ENCODE data around the gene CACNA2D4. TPM values are rescaled to one million over a fixed set of nuclear protein-coding genes. Genes with fewer than 3 reads are reported as not detected.

Gene CACNA2D4
- total RNA-seq, 1 experiment from 2014 or later: not detected

DNA sequence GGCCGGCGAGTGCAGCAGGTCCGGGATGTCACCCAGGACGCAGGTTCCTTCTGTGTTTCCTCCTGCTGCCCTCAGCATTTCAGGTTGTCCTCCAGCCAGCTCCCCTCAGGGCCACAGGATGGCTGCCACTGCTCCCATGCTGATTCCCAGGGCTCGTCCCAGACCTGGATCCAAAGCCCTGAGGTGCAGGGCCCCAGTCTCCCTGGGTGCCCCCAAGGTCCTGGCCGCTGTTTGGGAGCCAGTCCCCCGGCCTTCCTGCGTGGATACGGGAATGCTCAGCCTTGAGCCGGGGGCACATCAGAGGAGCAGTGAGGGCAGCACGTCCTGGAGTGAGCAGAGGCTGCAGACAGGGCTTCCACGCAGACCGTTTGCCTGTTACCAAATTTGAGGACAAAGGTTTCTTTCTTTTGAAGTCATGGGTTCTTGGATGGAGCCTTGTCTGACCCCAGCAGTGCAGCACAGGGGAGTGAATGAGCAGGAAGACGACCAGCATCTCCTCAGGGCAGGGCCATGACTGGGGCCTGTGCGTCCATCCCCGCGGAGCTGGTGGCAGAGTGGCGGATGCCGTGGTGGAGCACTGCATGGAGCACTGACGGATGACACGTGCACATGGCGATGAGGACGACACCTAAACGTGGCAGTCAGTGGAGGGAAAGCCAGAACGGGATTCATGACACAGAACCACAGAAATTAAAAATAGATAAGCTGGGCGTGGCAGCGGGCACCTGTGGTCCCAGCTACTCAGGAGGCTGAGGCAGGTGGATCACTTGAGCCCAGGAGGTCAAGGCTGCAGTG, 12.5 kb upstream of the CACNA2D4 start:
- H3K9me3 ChIP-seq (ENCODE audit: low read length): no peaks in the 10 kb centered on the region
- H3K36me3 ChIP-seq (ENCODE audit: low read depth, low read length): no peaks in the 10 kb centered on the region
- BruUV-seq (replicated peaks): no TSS peak
- H3K4me2 ChIP-seq (ENCODE audit: low read length): no peak overlapping the region
- no peaks in the 10 kb centered on the region for H4K20me1 ChIP-seq (ENCODE audit: low read length)
- H3K9ac ChIP-seq (ENCODE audit: low read length): no peak overlapping the region
- H3K27me3 ChIP-seq (ENCODE audit: low read length): peaks cover 10% of the 10 kb centered on the region; the same call in 1 of the 2 replicates
- peaks cover 8% of the 10 kb centered on the region; the same call in 1 of the 2 replicates for H3K4me1 ChIP-seq (ENCODE audit: insufficient read depth, low read length)
- no peak overlapping the region for H3K27ac ChIP-seq (ENCODE audit: low read length)
- intact Hi-C loops (cut with micrococcal nuclease): loop anchor here (10.0 kb wide), 1 partner anchor 276 kb away; no protein-coding TSS in a partner anchor
- H2AFZ ChIP-seq (ENCODE audit: low read length): no peak overlapping the region
- H3K4me3 ChIP-seq (ENCODE audit: low read length): no peak overlapping the region
- POLR2A ChIA-PET (ENCODE audit: unreplicated experiment): no interaction called here
- ATAC-seq (no peak), DNase-seq (no peak)
- H3K9me2 ChIP-seq (replicated peaks; ENCODE audit: low read length): no peaks in the 10 kb centered on the region
- no peaks in the 10 kb centered on the region for H3K79me2 ChIP-seq (ENCODE audit: low read length)
- CTCF ChIA-PET: no interaction called here
- no peak for TF ChIP-seq EZH2phosphoT487 (IDR thresholded peaks at IDR 0.05; ENCODE audit: borderline replicate concordance, low read length)
- H3F3A ChIP-seq (ENCODE audit: low read length, unreplicated experiment): no peaks in the 10 kb centered on the region

DNA sequence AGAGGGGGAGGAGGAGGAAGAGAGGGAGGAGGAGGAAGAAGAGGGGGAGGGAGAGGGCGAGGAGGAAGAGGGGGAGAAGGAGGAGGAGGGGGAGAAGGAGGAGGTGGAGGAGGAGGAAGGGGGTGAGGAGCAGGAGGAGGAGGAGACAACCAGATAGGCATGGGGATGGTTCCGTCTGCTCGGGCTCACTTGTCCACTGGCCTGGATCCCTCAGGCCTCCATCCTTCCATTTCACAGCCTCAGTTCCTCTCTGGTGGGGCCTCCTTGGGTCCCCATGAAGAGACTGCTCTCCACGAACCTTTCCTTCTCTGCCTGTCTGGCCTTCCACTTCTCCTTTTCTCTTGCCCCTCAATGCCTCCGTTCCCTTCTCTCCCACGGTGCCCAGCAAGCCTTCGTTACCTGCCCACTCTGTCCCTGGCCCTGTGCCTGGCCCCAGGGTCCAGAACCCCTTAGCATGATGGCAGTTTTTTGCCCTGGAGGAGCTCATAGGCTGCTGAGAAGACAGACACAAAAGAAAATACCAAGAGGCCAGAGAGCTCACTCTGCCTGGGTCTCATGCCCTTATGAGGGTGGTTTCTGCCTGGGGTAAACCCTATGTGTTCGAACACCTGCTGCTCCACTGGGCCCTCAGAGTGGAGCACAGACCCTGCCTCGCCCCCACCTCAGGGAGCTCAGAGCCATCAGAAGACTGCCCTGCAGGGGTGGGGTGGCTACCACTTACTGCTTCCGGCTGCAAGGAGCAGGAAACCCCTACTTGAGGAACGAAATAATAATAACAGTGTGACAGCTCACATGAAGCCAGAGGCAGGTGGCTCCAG, 11.7 kb upstream of the CACNA2D4 start:
- intact Hi-C loops (cut with micrococcal nuclease): loop anchor here (10.0 kb wide), 1 partner anchor 275 kb away; no protein-coding TSS in a partner anchor
- Histone ChIP-seq H3K9me3 (ENCODE audit: low read length) (no peaks in the 10 kb centered on the region), H4K20me1 (ENCODE audit: low read length) (no peaks in the 10 kb centered on the region), H3K36me3 (ENCODE audit: low read depth, low read length) (no peaks in the 10 kb centered on the region), H3K79me2 (ENCODE audit: low read length) (no peaks in the 10 kb centered on the region), H3K9ac (ENCODE audit: low read length) (no peak overlapping the region), H3K27ac (ENCODE audit: low read length) (no peak overlapping the region), H3K27me3 (ENCODE audit: low read length) (peaks cover 16% of the 10 kb centered on the region; the same call in 1 of the 2 replicates), H3K4me2 (ENCODE audit: low read length) (no peak overlapping the region), H3K4me3 (ENCODE audit: low read length) (no peak overlapping the region), H3K4me1 (ENCODE audit: insufficient read depth, low read length) (no peaks in the 10 kb centered on the region), H3F3A (ENCODE audit: low read length, unreplicated experiment) (no peaks in the 10 kb centered on the region), H3K9me2 (replicated peaks; ENCODE audit: low read length) (no peaks in the 10 kb centered on the region), H2AFZ (ENCODE audit: low read length) (no peak overlapping the region)
- POLR2A ChIA-PET (ENCODE audit: unreplicated experiment): no interaction called here
- no TSS peak for BruUV-seq (replicated peaks)
- CTCF ChIA-PET: no interaction called here
- no peak for TF ChIP-seq EZH2 (IDR thresholded peaks at IDR 0.05; ENCODE audit: low read length, unreplicated experiment)
- TF ChIP-seq, protein P1, sequence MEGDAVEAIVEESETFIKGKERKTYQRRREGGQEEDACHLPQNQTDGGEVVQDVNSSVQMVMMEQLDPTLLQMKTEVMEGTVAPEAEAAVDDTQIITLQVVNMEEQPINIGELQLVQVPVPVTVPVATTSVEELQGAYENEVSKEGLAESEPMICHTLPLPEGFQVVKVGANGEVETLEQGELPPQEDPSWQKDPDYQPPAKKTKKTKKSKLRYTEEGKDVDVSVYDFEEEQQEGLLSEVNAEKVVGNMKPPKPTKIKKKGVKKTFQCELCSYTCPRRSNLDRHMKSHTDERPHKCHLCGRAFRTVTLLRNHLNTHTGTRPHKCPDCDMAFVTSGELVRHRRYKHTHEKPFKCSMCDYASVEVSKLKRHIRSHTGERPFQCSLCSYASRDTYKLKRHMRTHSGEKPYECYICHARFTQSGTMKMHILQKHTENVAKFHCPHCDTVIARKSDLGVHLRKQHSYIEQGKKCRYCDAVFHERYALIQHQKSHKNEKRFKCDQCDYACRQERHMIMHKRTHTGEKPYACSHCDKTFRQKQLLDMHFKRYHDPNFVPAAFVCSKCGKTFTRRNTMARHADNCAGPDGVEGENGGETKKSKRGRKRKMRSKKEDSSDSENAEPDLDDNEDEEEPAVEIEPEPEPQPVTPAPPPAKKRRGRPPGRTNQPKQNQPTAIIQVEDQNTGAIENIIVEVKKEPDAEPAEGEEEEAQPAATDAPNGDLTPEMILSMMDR (conservative IDR thresholded peaks at IDR 0.05; ENCODE audit: low read depth, low read length): no peak
- DNase-seq (no peak), ATAC-seq (no peak)

DNA sequence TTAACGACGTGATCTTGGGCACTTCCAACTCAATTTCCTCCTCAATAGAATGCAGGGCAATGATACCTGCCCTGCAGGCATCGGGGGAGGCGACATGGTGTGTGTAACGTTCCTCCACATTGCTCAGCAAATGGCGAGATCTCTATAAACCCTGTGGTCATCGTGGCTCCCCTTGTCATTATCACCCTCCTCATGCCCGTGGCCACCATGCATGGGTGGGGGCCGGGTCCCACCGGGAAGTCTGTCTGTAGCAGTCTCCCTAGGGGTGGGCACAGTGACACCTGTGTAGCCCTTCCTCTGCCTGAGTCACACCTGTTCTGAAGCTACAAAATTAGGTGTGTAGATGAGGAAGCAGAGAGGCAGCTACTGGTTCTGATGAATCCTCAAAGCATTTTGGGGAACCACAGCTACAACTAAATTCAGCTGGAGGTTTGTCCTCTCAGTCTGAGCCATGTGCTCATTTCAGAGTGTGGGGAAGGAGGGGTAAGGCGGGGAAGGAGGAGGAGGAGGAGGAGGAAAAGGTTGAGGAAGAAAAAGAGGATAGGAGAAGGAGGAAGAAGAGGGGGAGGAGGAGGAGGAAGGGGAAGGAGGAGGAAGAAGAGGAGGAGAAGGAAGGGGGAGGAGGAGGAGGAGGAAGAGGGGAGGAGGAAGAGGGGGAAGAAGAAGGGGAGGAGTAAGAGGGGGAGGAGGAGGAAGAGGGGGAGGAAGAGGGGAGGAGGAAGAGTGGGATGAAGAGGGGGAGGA, 11.0 kb upstream of the CACNA2D4 start:
- H3K4me2 ChIP-seq (ENCODE audit: low read length): no peak overlapping the region
- H3K4me3 ChIP-seq (ENCODE audit: low read length): no peak overlapping the region
- no peaks in the 10 kb centered on the region for H3K79me2 ChIP-seq (ENCODE audit: low read length)
- no peaks in the 10 kb centered on the region for H3F3A ChIP-seq (ENCODE audit: low read length, unreplicated experiment)
- no peaks in the 10 kb centered on the region for H4K20me1 ChIP-seq (ENCODE audit: low read length)
- no peak overlapping the region for H2AFZ ChIP-seq (ENCODE audit: low read length)
- DNase-seq (no peak), ATAC-seq (no peak)
- H3K9me2 ChIP-seq (replicated peaks; ENCODE audit: low read length): no peaks in the 10 kb centered on the region
- H3K9me3 ChIP-seq (ENCODE audit: low read length): no peaks in the 10 kb centered on the region
- ChIA-PET POLR2A (ENCODE audit: unreplicated experiment) (no interaction called here), CTCF (interaction anchor here (0.6 kb wide), 1 partner anchor 299 kb away, joined by 3 read pairs; no protein-coding TSS in a partner anchor)
- peaks cover 21% of the 10 kb centered on the region; the same call in 1 of the 2 replicates for H3K27me3 ChIP-seq (ENCODE audit: low read length)
- TF ChIP-seq EZH2phosphoT487 (IDR thresholded peaks at IDR 0.05; ENCODE audit: borderline replicate concordance, low read length): no peak
- TF ChIP-seq EZH2 (IDR thresholded peaks at IDR 0.05; ENCODE audit: low read length, unreplicated experiment): no peak
- TF ChIP-seq, protein P1 (conservative IDR thresholded peaks at IDR 0.05; ENCODE audit: low read depth, low read length): no peak
- BruUV-seq (replicated peaks): no TSS peak
- H3K36me3 ChIP-seq (ENCODE audit: low read depth, low read length): no peaks in the 10 kb centered on the region
- no peak overlapping the region for H3K27ac ChIP-seq (ENCODE audit: low read length)
- no peaks in the 10 kb centered on the region for H3K4me1 ChIP-seq (ENCODE audit: insufficient read depth, low read length)
- no peak overlapping the region for H3K9ac ChIP-seq (ENCODE audit: low read length)
- intact Hi-C loops (cut with micrococcal nuclease): no loop called here
